GM12878 (cell line): ENCODE measurements around the gene SLC17A7.

ENCODE experiments used
- CTCF ChIP-seq, 3 experiments: IDR thresholded peaks in 2 of 3; conservative IDR thresholded peaks in 1 of 3; 2 replicates each; pipeline ENCODE4 v1.5.1; 2011; ENCODE audit warnings: low read depth in 3 of 3, low read length in 3 of 3, mild to moderate bottlenecking in 3 of 3, control low read depth in 2 of 3, moderate library complexity in 2 of 3, inconsistent platforms in 1 of 3, mixed read lengths in 1 of 3; ENCODE audit not compliant: control insufficient read depth in 2 of 3, insufficient read depth in 1 of 3; ENCODE audit errors: extremely low read depth in 1 of 3
- E4F1 ChIP-seq: fragments of 450-650 bp; IDR thresholded peaks from 2 replicates; pipeline ENCODE4 v1.6.1; 2018; ENCODE audit warnings: borderline replicate concordance, mild to moderate bottlenecking; ENCODE audit not compliant: partially characterized antibody
- RAD21 ChIP-seq: IDR thresholded peaks from 2 replicates; pipeline ENCODE4 v1.6.1; 2011; ENCODE audit warnings: mild to moderate bottlenecking, low read depth, low read length, moderate library complexity; ENCODE audit not compliant: insufficient read depth
- RCOR1 ChIP-seq: conservative IDR thresholded peaks from 2 replicates; pipeline ENCODE4 v1.6.1; 2012; ENCODE audit warnings: low read depth, low read length, improper control_type of control experiment
- ZBTB4 ChIP-seq: fragments of 450-650 bp; formaldehyde crosslinking; IDR thresholded peaks from 2 replicates; pipeline ENCODE4 v1.4.0; 2022; ENCODE audit warnings: mild to moderate bottlenecking, moderate library complexity
- TF ChIP-seq, protein P1 (sequence below): IDR thresholded peaks from 2 replicates; pipeline ENCODE4 v1.6.1; 2011; ENCODE audit warnings: low read depth, low read length, improper control_type of control experiment, borderline replicate concordance

DNA sequence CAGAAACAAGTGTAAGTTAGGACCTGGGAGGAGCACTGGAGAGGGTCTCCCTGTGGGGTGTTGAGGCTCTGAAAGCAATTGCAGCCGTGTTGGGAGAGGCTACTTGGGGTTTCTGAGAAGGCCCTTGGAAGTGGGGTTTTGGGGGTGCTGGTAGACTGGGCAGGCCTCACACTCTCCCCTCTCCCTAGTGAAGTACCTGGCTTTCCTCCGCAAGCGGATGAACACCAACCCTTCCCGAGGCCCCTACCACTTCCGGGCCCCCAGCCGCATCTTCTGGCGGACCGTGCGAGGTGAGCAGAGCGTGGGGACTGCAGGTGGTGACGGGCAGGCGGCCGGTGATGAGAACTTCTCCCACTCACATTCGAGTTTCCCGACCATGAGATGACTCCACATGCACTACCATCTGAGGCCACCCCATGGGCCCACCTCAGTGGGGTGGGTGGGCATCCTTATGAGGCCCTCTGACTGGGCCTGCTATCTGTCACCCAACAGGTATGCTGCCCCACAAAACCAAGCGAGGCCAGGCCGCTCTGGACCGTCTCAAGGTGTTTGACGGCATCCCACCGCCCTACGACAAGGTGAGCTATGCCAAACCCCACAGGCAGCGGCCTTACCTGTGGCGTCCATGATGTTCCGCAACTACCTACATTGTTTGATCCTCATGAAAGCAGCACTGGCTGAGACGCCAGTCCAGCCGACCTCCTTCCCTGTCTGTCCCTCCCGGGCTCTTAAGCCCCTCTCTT is 49.1 kb upstream of the SLC17A7 start:
- TF ChIP-seq E4F1 = no peak
- no peak for TF ChIP-seq RAD21
- TF ChIP-seq RCOR1 = no peak
- TF ChIP-seq, protein P1, sequence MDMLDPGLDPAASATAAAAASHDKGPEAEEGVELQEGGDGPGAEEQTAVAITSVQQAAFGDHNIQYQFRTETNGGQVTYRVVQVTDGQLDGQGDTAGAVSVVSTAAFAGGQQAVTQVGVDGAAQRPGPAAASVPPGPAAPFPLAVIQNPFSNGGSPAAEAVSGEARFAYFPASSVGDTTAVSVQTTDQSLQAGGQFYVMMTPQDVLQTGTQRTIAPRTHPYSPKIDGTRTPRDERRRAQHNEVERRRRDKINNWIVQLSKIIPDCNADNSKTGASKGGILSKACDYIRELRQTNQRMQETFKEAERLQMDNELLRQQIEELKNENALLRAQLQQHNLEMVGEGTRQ = no peak
- TF ChIP-seq CTCF (IDR thresholded peaks at IDR 0.05 in 2 of 3, conservative IDR thresholded peaks at IDR 0.05 in 1 of 3; ENCODE audit: control insufficient read depth in 2 of 3, extremely low read depth in 1 of 3, insufficient read depth in 1 of 3, low read depth in 3 of 3, low read length in 3 of 3) = no peak
- TF ChIP-seq ZBTB4 (CRISPR knock-in tag) = no peak
